ENCODE data around the gene ORM1.
A peak's percentile ranks its signal among the peaks of the same experiment; 100 is the strongest.
"Not testable (repeated sequence)": the region's sequence is repeated elsewhere in the genome, so short reads cannot be mapped to it uniquely, and the experiment has no call there.

Gene ORM1

DNA sequence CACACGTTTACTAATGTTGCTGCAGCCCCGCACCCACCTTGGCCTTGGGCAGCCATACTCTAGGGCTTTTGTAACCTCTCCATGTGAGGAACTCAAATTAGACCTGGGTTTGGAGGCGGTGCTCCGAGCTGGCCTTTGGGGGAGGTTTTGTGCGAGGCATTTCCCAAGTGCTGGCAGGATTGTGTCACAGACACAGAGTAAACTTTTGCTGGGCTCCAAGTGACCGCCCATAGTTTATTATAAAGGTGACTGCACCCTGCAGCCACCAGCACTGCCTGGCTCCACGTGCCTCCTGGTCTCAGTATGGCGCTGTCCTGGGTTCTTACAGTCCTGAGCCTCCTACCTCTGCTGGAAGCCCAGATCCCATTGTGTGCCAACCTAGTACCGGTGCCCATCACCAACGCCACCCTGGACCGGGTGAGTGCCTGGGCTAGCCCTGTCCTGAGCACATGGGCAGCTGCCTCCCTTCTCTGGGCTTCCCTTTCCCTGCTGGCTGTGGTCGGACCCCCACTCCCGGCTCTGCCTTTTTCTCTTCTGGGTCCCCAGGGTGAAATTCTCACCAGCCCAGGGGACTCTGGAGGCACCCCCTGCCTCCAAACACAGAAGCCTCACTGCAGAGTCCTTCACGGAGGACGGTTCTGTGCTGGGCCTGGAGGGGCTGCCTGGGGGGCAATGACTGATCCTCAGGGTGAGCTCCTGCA is at the start of gene ORM1:
ORM1 (plus strand) TSS at position 268 of the 701 bp plus-strand sequence; CDS start at position 304, 36 bp downstream.
- DNase-seq = not testable (repeated sequence)

DNA sequence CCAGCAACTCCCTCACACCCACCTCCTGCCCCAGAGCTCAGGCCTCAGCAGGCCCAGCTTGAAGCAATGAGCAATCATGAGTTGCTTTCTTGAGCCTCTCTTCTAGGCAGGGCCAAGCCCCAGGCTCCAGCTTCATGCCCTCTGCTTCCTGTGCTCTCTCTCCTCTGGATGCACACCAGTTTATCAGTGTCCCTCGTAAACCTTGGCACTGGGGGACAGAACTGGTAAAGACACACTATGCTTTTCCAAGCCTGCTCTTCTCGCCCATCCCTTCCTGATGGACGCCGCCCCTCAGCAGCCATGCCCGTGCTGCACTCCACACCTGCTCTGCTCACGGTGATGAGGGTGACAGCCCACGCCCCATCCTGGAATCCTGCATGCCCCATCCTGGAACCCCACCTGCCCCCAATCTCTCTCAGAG is 49.4 kb upstream of the ORM1 start:
- DNase-seq = no peak

DNA sequence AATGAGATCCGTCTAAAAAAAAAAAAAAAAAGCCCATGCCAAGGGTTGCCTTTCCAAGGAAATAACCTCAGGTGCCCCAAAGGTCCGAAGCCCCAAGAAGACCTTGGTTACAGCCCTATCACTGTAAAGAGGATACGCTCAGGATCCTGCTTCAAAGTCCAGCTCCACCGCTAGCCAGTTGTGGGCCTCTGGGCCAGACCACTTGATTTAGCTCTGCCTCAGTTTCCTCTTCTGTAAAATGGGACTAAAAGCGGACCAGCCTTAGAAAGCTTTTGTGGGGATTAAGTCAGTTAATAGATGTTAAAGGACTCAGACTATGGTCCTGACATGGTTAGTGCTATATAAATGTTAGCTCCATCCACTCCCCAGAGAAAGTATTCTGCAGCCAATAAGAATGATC is 48.7 kb upstream of the ORM1 start:
- DNase-seq = no peak

DNA sequence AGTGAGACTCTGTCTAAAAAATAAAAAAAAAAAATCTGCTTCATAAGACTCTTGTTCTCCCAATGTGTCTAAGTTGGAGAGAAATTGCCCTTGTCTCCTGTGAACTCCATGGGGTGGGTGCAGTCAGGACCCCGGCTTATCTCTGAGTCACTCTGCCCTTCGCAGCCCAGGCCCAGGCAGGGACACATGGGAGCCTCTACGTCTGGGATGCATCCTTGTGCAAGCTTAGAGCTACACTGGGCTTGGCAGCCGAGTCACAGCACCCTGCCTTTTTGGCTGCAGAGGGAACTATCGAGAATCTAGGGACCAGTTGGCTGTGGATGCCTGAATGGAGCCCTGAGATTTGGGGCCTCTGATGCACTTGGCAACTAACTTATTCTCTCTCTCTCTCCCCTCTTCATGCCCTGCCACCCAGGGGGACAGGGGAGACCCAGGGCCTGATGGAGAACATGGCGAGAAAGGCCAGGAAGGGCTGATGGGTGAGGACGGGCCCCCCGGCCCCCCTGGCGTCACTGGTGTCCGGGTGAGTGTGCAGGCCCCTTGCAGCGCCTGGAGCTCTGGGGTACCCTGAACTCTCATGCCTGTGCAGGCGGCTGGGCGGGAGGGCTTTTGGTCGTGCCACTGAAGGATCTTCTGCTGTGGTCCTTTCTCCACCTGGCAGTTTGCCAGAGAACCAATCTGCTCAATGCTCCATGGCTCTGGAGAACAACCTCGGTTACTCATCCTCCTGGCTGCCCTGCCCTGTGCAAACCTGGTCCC is 47.5 kb upstream of the ORM1 start:
- peak; percentile 26 for DNase-seq

DNA sequence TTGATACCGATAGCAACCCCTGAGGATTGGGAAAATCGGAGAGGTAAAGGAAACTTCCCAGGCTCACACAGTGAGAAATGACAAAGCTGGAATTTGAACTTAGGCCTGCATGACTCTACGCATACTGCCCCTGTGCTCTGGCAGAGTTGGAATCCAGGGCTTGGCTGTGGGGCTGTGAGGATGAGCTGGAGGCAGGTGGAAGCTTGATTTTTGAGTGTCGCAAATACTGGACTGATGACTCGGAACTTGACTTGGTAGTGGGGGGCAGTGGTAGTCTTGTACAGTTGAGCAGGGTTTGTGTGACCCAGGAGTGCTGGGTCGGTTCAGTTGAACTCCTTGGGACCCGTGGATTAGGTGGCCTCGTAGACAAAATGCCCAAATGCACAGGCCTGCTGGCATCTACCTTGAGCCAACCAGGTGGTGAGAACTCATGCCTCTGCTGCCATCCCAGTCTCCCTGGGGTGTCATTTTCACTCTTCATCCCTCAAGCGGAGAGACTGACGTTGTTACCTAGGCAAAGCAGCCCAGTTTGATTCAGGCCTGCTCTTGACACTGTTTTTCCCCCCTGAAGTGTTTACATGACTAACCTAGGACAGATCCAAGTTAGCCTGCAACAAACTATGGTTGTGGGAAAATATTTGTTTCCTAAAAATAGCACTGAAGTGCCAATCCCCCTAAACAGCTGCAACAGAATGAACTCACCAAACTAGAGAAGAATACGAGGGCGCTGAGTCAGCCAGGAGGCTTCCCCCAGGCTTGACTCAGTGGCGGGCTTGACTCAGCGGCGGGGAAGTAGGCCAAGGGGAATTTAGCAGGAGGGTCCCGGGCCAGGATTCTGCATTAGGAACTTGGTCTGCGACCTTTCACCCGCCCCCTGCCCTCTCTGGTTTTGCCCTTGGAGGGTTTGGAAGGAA is 45.7 kb upstream of the ORM1 start:
- DNase-seq = peak; percentile 95

DNA sequence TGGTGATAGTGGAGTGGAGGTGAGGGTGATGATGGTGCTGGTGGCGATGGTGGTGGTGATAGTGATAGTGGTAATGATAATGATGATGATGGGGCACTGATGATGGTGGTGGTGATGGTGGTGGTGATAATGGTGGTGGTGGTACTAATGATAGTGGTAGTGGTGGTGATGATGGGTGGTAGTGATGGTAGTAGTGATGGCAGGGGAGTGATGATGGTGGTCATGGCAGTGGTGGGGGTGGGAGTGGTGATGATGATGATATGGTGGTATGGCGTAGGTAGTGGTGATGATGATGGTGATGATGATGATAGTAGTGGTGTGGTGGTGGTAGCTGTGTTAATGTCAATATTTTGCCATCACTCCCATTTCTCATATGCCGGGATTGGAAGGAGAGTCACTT is 44.5 kb upstream of the ORM1 start:
- no peak for DNase-seq

DNA sequence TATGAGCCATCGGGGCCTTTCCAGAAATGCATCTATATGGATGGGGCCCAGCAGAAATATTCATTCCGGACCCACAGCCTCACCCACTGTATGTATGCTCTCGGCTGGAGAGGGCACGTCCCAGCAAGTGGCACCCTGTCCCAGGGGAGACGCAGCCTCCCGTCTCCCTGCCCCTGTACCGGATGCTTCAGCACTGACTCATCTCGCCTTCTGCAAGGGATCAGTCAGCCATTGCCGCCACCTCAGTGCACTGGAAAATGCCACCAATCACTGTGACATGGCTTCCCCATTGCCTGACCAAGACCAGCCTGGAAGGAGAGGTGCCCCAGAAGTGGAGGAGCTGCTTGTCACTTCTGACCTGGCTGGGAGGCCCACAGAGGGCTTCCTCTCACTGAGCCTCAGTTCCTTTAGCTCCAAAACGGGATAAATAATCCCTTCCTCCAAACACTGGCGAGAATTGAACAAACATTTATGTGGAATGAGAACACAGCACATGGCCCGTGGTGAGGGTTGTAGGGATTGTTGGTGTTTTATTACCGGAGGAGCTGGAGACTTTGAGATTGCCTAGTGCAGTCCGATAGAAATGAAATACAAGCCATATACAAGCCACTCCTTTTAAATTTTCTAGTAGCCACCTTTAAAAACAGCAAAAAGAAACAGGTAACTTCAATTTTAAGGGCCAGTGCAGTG is 43.9 kb upstream of the ORM1 start:
- peak; percentile 90 for DNase-seq

DNA sequence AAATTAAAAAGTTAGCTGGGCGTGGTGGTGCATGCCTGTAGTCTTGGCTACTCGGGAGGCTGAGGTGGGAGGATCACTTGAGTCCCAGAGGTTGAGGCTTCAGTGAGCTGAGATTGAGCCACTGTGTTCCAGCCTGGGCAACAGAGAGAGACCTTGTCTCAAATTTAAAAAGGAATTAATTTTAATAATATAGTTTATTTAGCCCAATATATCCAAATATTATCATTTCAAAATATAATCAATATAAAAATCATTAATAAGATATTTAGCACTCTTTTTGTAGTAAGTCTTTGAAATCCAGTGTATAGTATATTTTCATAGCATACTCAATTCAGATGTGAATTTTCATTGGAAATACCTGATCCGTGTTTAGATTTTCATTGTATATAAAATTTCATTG is 43.2 kb upstream of the ORM1 start:
- DNase-seq = no peak

DNA sequence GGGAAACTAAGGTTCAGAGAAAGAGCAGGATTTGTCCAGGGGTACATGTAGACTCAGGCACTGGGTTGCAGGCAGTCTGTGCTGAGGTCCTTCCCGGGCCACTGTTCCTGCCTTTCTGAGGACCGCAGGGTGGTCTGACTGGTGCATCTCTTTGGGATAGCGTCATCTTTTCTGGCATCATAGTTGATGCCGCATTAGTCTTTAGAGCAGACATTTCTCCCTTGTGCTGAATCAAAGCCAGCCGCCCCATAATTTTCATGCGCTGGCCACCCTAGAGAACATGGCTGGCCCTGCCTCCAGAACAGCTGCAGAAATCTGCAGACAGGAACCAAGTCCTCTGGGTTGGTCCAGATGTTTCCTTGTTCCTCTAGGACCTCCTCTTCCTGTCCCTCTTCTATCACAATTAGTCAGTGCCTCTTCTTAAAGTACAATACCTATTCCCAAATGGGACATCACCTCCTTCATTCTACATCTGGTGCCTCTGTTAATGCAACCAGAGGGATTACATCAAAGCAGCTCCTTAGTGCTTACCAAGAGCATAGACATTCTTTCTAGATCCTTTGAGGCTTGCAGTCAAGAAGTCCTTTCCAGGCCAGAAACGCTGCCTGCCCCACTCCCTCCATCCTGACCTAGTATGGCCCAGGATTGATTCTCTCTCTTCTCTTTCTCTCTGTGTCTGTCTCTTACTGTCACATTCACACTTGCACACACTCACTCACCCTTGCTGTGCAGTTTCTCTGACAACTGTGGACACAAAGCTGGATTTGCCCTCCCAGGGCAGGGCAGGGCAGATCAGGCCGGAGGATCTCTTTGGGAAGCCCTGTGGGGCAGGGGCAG is 42.0 kb upstream of the ORM1 start:
- peak; percentile 72 for DNase-seq

DNA sequence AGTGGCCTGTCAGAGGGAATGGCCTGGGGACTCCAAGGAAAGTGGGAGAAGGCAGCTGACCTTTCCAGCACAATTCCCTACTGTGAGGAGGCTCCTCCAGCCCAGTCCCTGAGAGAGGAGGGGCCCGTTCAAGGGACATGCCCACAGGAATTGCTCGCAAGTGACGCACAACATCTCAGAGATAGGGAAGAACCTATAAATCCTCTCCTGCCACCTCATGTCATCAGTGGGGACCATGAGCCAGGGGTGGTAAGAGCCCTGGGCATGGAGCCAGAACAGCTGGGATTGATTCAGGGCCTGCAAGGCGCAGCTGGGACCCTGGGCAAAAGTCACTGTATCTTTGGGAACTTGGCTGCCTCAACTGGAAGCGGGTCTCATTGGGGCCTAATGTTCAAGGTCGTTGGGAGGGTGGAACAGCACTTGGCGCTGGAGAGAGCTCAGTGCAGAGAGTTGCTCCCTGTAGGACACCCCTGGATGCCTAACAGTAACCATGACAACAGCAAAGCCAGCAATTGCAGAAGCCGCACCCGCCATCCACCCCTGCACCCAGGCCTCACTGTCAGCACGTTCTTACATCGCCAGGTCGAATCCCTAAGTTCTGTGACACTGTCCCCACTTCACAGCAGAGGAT is 41.3 kb upstream of the ORM1 start:
- DNase-seq = no peak

DNA sequence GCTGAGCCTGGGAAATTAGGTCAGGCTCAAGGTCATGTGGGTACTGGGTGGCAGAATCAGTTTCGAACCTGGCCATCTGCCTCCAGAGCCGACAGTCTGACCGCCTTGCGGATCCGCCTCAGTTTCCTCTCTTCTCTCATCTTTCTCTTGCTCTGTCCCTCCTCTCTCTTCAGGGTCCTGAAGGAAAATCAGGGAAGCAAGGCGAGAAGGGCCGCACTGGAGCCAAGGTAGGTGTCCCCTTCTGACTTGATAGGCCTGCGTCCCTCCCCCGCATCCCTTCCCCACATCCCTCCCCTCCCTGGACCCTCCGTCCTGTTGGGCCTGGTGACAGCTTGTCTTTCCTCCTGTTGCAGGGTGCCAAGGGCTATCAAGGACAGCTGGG is 40.8 kb upstream of the ORM1 start:
- no peak for DNase-seq

DNA sequence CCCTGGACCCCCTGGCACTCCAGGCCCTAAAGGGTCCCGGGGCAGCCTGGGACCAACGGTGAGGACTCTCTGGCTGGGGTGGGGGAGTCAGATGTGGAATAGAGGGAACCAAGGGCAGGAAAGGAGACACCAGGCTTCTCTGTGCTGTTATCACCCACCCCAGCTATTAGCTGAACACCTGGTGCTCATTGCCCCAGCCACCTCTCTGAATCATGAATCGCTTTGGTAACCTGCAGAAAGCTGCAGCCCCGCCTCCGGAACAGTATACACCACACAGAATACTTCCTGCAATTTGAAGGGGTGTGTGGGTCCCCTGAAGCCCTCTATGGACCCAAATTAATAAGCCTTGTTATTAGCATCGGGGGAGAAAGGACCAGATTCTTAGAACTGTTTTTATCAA is 40.4 kb upstream of the ORM1 start:
- no peak for DNase-seq

DNA sequence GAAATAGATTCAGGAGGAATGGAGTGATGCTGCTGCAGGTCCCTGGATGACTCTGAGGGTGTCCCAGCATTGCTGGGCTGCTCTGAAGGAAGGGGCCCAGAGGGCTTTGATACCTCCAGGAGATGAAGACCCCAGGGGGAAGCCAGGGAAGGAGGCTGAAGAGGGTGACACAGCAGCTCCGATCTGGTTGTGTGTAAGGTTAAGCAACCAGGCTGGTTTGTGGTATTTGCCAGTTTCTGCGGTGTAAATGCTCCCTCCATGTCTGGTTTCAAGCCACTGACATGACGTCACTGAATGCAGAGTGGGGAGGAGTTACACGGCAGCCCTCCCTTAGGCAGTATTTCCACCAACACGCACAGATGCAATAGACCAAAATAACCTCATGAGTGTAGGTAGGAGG is 40.0 kb upstream of the ORM1 start:
- peak; percentile 92 for DNase-seq

DNA sequence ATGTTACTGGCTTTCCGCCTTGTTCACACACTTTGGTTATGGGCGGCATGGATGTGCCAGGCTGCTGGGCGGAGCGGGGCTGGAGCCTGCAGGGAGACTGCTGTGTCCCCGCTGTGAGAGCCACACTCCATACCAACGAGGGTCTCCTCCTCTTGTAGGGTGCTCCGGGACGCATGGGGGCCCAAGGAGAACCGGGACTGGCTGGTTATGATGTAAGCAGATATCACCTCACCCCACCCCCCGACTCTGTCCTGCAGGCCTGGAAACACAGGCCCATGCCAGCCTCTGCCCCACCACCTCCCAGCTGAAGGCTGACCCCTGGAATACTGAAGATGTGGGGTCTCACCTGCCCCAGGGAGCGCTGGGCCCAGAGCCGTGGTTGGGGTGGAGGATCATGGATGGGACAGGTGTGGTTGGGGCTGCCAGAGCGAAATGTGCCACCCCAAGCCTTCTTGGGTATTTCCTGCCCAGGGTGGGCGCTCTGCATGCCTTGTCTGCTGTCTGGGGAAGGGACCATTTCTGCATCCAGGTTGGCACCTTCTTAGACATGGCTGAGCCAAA is 39.3 kb upstream of the ORM1 start:
- no peak for DNase-seq

DNA sequence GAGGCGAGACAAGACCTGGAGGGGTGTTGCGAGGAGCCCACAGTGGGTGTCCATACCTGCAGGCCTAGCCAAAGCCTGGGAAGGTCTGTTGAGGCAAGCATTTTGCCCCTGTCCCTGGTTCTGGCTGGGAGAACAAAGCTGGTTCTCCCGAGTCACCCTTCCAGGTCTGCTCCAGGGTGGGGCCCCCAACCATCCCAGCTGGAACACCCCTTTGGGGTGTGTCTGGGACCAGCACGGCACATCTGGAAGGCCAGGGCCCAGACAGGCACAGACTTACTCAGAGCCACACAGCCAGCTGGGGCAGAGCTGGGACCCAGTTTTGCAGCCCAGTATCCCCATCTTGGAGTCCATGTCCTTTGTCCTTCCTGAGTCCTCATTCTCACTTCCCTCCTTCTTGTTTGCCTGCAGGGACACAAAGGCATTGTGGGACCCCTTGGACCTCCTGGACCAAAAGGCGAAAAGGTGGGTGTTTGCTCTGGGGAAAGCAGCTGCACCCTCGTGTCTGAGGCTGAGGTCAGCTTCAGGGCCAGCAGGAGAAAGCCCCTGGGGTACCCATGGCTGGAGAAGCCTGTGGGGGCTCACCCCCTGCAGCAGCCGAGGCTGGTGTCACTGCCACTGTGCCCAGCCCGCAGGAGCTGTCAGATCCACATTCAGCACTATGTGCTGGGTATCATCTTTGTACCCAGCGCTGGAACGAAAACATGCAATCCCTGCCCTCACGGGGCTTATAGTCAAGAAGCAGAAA is 38.4 kb upstream of the ORM1 start:
- no peak for DNase-seq

DNA sequence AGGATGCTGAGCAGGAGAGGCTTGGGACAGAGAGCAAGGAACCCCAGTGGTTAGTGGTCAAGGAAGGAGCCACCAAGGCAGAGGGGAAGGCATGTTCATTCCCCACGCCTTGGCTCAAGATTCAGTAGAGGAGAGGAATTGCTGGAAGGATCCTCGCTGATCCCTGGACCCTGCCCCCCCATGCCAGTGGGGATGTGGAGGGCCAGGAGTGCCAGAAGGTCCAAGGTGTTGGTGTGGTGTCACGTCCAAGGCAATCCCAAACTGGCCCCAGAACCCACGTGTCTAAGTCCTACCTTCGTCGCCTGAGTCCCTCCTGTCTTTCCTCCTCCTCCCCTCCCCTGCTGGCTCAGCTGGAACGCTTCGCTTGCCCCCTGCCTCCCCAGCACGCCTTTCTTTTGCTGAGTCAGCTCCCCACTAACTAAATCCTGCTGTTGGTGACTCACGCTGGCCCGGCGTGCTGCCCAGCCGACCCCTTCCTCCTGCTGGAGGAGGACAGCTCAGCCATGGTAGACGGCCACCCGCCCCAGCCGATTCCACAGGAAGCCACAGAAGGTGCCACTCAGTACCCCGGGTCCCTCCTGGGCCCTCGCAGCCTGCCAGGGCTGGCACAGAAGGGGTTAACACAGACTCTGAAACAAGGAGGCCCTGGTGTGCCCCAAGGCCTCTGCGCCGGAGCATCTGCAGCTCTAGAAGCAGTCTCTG is 37.6 kb upstream of the ORM1 start:
- peak; percentile 94 for DNase-seq

DNA sequence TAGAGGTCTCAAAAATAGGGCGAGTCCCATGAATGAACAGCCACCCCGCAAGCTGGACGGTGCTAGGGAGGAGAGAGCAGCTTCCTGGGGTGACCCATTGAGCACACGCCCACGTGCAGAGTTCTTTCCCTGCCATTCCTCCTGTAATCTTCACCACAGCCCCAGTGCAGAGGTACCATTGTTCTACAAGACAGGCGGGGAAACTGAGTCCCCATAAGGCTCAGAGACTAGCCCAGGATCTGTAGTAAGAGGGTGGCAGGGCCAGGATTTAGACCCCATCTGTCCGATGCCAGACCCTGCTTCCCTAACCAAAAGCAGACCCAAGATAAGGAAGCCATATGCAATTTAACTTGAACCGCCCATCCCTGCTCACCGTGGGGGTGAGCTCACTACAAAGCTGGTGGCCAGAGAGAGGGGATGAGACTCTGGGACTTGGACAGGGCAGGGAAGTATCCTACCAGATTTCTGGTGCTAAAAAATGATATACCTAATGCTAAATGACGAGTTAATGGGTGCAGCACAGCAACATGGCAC is 36.7 kb upstream of the ORM1 start:
- no peak for DNase-seq

DNA sequence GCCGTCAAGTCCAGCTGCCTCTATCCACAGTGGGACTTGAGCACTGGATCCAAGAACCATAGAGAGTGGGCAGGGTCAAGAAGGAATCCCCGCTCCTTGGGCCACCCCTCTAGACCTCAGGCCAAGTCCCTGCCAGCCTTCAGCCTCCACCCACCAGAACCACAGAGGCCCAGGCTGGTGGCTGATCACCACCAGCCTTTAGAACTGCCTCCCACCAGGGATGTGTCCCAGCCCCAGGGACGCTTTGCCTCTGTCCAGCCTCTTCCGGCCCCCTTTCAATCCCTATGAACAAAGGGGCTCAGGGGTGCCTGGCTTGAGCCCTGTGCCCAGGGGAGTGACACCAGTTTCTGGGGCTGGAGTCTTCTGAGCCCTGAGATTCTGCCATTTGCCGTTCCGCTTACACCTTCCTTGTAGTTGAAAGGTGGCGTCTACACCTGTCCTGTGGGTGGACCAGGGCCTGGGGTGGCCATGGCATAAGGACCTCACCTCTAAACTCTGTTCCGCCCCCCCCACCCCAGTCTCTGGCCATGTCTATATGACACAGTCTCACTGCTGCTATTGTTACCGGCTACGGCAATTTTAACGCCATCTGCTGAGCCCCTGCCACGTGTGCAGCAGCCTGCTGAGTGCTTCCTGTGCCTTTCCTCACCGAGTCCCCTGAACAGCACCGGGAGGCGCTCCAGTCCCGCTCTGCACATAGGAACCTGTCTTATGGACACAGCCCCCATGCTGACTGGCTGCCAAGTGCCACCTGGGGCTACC is 35.7 kb upstream of the ORM1 start:
- no peak for DNase-seq

DNA sequence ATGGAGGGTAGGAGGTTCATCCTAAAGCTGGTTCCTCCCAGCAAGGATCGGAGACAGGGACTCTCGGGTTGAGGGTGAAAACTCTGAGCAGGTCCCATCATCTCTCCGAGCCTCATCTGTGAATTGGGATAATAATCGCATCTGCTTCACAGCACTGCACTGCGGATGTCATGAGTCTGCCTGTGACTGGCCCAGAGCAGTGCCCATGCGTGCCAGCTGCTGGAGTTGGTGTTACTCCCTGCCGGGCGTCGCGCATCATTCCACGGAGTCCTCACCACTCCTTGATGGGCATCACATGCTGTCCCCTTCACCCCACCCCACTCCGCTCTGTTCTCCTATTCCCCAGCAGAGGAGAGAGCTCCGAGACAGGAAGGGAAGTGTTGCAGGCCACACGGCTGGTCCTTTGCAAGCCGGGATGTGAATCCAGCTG is 35.1 kb upstream of the ORM1 start:
- no peak for DNase-seq
